HG02943 (cell line): ENCODE data around the gene ANKRD11.

Experiments used
- ATAC-seq: cut with Tn5 transposase; IDR thresholded peaks from one replicate; pipeline ENCODE4 v1.9.1; 2021; ENCODE audit warnings: mild to moderate bottlenecking, low read depth, moderate library complexity; ENCODE audit not compliant: unreplicated experiment

Gene ANKRD11

GRCh38 chr16:89410794-89411309, 79.5 kb downstream of the ANKRD11 start:
- no peak for ATAC-seq

GRCh38 chr16:89410322-89410721, 80.0 kb downstream of the ANKRD11 start:
- no peak for ATAC-seq

GRCh38 chr16:89409161-89409711, 81.1 kb downstream of the ANKRD11 start:
- ATAC-seq: no peak

GRCh38 chr16:89408315-89408714, 82.0 kb downstream of the ANKRD11 start:
- no peak for ATAC-seq

- ATAC-seq: no peak
These were observed 82.4 kb downstream of the ANKRD11 start for GRCh38 chr16:89407925-89408300.

GRCh38 chr16:89407282-89407924, 83.0 kb downstream of the ANKRD11 start:
- ATAC-seq: no peak

- ATAC-seq: no peak
These were observed 84.0 kb downstream of the ANKRD11 start for GRCh38 chr16:89406277-89406888.

- ATAC-seq: no peak
These were observed 85.8 kb downstream of the ANKRD11 start for GRCh38 chr16:89404561-89404960.

GRCh38 chr16:89402962-89403361, 87.4 kb downstream of the ANKRD11 start:
- ATAC-seq: no peak

- ATAC-seq: no peak
These were observed 88.5 kb downstream of the ANKRD11 start for GRCh38 chr16:89401641-89402445.

GRCh38 chr16:89401205-89401604, 89.2 kb downstream of the ANKRD11 start:
- ATAC-seq: no peak

- no peak for ATAC-seq
These were observed 89.6 kb downstream of the ANKRD11 start for GRCh38 chr16:89400740-89401139.

- no peak for ATAC-seq
These were observed 91.4 kb downstream of the ANKRD11 start for GRCh38 chr16:89398924-89399323.

- ATAC-seq: no peak
These were observed 93.0 kb downstream of the ANKRD11 start for GRCh38 chr16:89397331-89397861.

- ATAC-seq: no peak
These were observed 94.2 kb downstream of the ANKRD11 start for GRCh38 chr16:89396156-89396555.

- ATAC-seq: no peak
These were observed 94.9 kb downstream of the ANKRD11 start for GRCh38 chr16:89395150-89396142.

GRCh38 chr16:89393738-89394406, 96.5 kb downstream of the ANKRD11 start:
- no peak for ATAC-seq

GRCh38 chr16:89392881-89393737, 97.3 kb downstream of the ANKRD11 start:
- ATAC-seq: no peak
